22Rv1 (cell line): ENCODE data around the gene TMEM255A.

Experiments
- H3K27ac ChIP-seq: fragments of 450-650 bp; 2 replicates; pipeline ENCODE4 v1.5.1; 2017
- ZFX ChIP-seq: fragments of 450-650 bp; IDR thresholded peaks from 2 replicates; pipeline ENCODE4 v1.6.1; 2017; ENCODE audit warnings: antibody characterized with exemption, borderline replicate concordance
- TF ChIP-seq, protein P1 (sequence below): fragments of 450-650 bp; IDR thresholded peaks from 2 replicates; pipeline ENCODE4 v1.5.1; 2017; ENCODE audit warnings: mild to moderate bottlenecking

Gene TMEM255A

DNA sequence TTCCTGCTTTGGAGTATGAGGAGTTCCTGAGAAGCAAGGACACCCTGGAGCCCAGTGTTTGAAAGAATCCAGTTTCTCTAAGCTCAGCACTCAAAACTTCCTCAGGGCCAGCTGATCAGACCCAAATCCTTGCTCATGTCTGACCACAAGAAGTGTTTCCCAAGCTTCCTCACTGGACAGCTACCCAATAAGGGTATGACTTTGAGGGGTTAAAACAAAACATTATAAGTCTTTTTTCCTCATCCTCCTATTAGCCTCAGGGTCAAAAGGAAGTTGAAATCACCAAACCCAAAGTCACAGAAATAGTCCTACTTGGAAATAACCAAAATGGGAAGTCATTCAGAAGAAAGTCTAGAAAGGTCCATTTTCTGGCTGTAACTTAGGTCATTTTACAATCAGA is 46.9 kb downstream of the TMEM255A start:
- TF ChIP-seq, protein P1, sequence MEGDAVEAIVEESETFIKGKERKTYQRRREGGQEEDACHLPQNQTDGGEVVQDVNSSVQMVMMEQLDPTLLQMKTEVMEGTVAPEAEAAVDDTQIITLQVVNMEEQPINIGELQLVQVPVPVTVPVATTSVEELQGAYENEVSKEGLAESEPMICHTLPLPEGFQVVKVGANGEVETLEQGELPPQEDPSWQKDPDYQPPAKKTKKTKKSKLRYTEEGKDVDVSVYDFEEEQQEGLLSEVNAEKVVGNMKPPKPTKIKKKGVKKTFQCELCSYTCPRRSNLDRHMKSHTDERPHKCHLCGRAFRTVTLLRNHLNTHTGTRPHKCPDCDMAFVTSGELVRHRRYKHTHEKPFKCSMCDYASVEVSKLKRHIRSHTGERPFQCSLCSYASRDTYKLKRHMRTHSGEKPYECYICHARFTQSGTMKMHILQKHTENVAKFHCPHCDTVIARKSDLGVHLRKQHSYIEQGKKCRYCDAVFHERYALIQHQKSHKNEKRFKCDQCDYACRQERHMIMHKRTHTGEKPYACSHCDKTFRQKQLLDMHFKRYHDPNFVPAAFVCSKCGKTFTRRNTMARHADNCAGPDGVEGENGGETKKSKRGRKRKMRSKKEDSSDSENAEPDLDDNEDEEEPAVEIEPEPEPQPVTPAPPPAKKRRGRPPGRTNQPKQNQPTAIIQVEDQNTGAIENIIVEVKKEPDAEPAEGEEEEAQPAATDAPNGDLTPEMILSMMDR = no peak
- TF ChIP-seq ZFX = no peak
- no peak overlapping the region for H3K27ac ChIP-seq

DNA sequence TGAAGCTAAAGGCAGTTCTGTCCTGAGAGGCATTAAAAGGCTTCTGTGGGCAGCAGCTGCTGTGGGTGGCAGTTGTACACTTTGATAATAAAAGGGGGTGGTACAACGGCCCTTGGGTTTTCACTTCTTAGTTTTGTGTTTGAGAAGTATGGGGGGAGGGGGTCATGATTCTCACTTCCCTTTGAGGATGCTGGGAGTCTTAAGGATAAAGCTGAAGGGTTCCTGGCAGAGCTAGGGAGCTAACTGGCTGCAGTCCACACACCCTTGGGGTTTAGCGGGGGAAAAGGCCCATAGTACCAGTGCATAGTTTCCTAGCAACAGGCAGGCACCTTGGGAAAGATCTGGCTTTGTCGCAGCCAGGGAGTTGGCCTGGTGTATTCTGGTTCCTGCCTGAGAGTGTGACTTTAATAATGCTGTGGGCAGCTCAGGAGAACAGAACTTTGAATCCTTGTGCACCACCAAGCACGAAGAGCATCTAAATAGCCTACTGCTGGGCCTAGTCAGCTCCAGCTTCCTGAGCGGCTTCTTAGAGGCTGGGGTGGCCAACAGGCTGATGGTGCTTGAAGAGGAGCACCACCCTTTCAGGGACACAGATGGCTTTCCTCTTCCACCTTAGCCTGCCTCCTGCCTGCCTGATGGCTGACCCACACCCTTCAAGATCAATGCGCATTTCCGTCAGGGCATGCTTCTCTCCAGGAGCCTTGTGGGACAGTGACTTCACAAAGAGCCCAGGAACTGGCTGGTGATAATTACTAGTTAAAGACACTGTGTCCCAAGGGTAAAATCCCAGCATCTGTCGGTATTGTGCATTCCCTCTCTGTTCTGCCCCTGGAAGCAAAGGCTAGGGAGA is 48.2 kb downstream of the TMEM255A start:
- no peak overlapping the region for H3K27ac ChIP-seq
- TF ChIP-seq, protein P1 = no peak
- no peak for TF ChIP-seq ZFX

DNA sequence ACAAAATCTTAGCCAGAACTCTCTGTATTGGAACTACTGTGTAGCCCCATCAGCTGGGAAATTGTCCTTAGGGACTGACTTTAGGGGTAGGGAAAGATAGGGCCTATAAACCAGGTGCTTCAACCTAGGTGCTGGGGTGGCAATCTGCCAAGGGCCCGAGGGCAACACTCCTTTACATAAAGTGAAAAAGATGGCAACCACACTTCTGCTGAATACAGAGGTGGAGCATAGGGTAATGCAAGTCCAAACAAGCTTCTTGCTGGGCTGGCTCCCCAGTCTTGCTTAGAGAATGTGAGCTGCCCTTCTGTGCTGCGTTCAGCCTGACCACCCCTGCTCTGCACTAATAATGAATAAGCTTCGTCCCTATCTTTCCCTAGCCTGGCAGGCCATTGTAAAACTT is 50.9 kb downstream of the TMEM255A start:
- TF ChIP-seq ZFX = no peak
- TF ChIP-seq, protein P1 = no peak
- H3K27ac ChIP-seq = no peak overlapping the region

DNA sequence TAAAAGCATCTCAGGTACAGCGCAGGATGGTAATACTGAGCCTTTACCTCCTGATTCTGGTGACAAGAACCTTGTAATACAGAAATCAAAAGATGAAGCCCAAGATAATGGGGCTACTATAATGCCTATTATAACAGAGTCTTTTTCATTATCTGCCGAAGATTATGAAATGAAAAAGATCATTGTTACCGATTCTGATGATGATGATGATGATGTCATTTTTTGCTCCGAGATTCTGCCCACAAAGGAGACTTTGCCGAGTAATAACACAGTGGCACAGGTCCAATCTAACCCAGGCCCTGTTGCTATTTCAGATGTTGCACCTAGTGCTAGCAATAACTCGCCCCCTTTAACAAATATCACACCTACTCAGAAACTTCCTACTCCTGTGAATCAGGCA is 57.5 kb downstream of the TMEM255A start:
- TF ChIP-seq ZFX = no peak
- TF ChIP-seq, protein P1 = no peak
- no peak overlapping the region for H3K27ac ChIP-seq

DNA sequence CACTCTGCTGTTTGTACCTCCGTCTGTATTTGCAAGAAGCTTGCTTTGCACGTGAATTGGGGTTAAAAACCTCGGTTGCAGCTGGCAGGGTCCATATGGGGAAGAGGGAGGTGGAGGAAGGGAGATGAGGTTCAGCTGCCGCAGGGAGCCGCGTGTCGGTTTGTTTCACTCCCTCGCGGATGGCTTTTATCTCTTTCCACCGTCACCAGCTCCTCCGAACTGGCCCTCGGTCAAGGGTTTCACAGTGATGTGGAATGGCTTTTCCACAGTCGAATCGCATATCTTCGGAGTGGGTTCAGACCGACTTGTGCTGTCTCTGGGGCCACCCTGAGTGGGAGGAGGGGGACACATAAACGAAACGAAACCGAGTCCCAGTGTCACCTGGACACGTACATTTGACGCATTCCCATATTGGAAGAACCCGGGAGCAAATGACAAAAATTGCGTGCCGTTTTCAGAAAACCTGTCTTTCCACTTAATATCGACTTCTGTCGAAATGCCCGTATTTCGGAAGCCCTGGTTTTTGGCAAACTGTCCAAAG is 59.7 kb downstream of the TMEM255A start:
- TF ChIP-seq, protein P1 = no peak
- TF ChIP-seq ZFX = no peak
- peak overlapping the region; percentile 64 for H3K27ac ChIP-seq

DNA sequence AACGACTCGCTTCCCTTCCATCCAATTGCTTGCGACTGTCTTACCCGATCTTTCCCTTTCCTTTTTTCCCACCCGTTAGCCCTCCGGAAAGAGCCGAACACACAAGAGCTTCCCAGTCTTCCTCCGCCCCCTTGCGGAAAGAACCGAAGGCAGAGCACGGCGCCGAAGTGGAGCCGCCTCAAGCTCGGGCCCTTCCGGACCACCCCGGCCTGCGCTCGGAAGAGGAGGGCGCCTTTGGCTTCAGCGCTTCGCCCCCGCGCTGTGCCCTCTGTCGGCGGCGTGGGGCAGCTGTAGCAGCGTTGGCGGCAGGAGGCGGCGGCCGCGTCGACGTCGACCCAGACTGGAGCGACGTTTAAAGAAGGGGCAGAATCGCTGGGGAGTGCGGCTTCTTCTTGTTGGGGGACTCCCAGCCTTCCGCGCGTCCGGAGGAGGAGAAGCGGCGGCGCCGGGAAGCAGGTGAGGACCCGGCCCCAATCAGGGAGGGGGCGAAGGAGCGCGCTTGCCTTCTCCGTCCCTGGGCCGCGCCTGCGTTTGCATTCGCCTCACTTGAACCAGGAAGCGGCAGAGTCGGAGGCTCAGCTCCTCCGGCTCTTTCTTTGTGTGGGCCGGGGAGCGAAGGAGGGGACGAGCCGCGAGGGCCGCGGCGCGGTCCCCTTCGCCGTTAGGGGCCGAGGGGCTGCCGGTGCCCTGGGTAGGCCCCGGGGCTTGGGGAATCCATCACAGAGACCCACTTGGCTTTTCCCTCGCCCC is 60.6 kb downstream of the TMEM255A start, which contains the start of gene ZBTB33:
ZBTB33 (plus strand) TSS at position 291 of the 750 bp plus-strand sequence. CDS start 2,604 bp downstream, outside the sequence.
- H3K27ac ChIP-seq = peak within 1 kb of the TSS; percentile 64
- TF ChIP-seq, protein P1 = peak; percentile 78
- no peak for TF ChIP-seq ZFX
